Esophagus squamous epithelium (tissue), 5 donors: Measurements from ENCODE around the gene PGAP3. TPM values are rescaled to one million over a fixed set of nuclear protein-coding genes. Genes with fewer than 3 reads are reported as not detected.
A peak's percentile ranks its signal among the peaks of the same experiment; 100 is the strongest.

Experiments used
- DNase-seq: peaks from one replicate; lab custom pipeline; 2025; lab: John Stamatoyannopoulos, UW
- H3K27ac ChIP-seq, 4 donors: fragments of 200-600 bp; sonication (generic); one replicate each; pipeline ENCODE4 v1.5.1; 2016 to 2019; ENCODE audit warnings: mild to moderate bottlenecking in 1 of 4
- H3K27me3 ChIP-seq, 4 donors: fragments of 200-600 bp; sonication (generic); 1 replicate in 3 of 4; 2 replicates in 1 of 4; pipeline versions ENCODE4 v1.5.1 to v1.6.0; 2017 to 2021; ENCODE audit warnings: antibody characterized with exemption in 1 of 4
- H3K36me3 ChIP-seq, 3 donors: fragments of 200-600 bp; sonication (generic); one replicate each; pipeline ENCODE4 v1.5.1; 2016 to 2019
- H3K4me1 ChIP-seq, 3 donors: fragments of 200-600 bp; sonication (generic); one replicate each; pipeline ENCODE4 v1.5.1; 2017 to 2019
- H3K4me3 ChIP-seq, 4 donors: fragments of 200-600 bp; sonication (generic); 1 replicate in 3 of 4; 2 replicates in 1 of 4; pipeline ENCODE4 v1.5.1; 2016 to 2019; ENCODE audit warnings: mild to moderate bottlenecking in 2 of 4, moderate library complexity in 1 of 4
- H3K9me3 ChIP-seq, 3 donors: fragments of 200-600 bp; sonication (generic); one replicate each; pipeline ENCODE4 v1.5.1; 2016 to 2019
- POLR2A ChIP-seq, 4 donors: fragments of 450-650 bp; IDR thresholded peaks; one replicate each; pipeline ENCODE4 v1.6.1; 2017; ENCODE audit warnings: antibody characterized with exemption in 4 of 4, mild to moderate bottlenecking in 4 of 4, moderate library complexity in 3 of 4
- WGBS, 2 donors: methylation state at CpG; one replicate each; pipeline ENCODE4 v1.1.5; 2018; 5-methylcytosine and 5-hydroxymethylcytosine counted together
- intact Hi-C: fragments of 100-400 bp; cut with DNase I; formaldehyde crosslinking; loops from one replicate; pipeline ENCODE4 v1.15.0; 2022
- total RNA-seq, 4 donors: library from RNA; depleted of rRNA; stranded (reverse); fragments of >200 nt; gene quantifications; one replicate each; pipeline ENCODE4 v1.1.0, GENCODE V29; 2016
- TF ChIP-seq, protein P1 (sequence below), 6 experiments: fragments of 450-650 bp in 4 of 6; fragments of 200-600 bp in 2 of 6; sonication (generic) in 2 of 6; IDR thresholded peaks; one replicate each; pipeline ENCODE4 v1.5.1; 2016 to 2019; ENCODE audit warnings: antibody characterized with exemption in 6 of 6, mild to moderate bottlenecking in 4 of 6, moderate library complexity in 4 of 6
- donor health status: DM: yes; HTN: yes; CAD: no.

The PGAP3 gene
- total RNA-seq, 4 donors from 2014 or later: 10.7 to 34.2 (median 19.2) TPM

DNA sequence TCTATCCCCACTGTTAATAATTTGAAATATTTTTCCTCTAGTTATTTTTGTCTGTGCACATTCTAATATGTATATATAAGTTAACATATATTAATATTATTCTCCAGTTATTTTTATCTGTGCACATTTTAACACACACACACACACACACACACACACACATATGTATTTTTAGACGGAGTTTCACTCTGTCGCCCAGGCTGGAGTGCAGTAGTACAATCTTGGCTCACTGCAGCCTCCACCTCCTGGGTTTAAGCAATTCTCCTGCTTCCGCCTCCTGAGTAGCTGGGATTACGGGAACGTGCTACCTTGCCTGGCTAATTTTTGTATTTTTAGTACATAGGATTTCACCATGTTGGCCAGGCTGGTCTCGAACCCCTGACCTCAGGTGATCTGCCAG, 29.8 kb upstream of the PGAP3 start:
- intact Hi-C loops: no loop called here
- peaks cover 9 to 100% (median 14%) of the 10 kb centered on the region in 3 donors for H3K36me3 ChIP-seq
- 74 to 84% methylated on average over 6 of the region's 6 CpGs for WGBS, 2 donors

DNA sequence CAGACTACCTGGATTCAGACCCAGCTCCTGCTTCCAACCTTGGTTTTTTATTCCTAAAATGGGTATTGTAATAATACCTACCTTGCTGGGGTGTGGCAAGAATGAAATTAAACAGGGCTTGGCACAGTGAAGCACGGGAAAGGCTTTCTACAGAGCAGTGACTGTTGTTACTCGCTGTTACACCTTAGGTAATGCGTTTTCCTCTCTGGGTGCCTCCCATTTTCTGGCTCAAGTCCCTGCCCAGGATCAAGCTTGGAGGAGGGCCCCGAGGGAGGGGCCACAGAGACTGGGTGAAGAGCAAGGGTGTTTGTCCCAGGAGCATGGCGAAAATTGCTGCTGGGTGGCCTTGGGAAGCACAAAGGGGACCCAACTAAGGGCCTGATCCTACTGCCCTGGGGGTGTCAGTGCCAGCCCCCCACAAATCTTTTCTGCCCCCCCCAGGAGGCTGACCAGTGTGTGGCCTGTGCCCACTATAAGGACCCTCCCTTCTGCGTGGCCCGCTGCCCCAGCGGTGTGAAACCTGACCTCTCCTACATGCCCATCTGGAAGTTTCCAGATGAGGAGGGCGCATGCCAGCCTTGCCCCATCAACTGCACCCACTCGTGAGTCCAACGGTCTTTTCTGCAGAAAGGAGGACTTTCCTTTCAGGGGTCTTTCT, 29.2 kb upstream of the PGAP3 start:
- Histone ChIP-seq H3K4me1 (peaks cover 17 to 48% (median 18%) of the 10 kb centered on the region in 3 donors), H3K9me3 (no peaks in the 10 kb centered on the region), H3K27me3 (no peaks in the 10 kb centered on the region), H3K36me3 (peaks cover 9 to 100% (median 14%) of the 10 kb centered on the region in 3 donors), H3K4me3 (peak overlapping the region in 2 of 4 donors; percentile 1 to 4), H3K27ac (peak overlapping the region; percentile 91 to 95 (median 94))
- no peak for DNase-seq
- peak in 1 of 4 donors; percentile 14 for TF ChIP-seq POLR2A (IDR thresholded peaks at IDR 0.05)
- TF ChIP-seq, protein P1, sequence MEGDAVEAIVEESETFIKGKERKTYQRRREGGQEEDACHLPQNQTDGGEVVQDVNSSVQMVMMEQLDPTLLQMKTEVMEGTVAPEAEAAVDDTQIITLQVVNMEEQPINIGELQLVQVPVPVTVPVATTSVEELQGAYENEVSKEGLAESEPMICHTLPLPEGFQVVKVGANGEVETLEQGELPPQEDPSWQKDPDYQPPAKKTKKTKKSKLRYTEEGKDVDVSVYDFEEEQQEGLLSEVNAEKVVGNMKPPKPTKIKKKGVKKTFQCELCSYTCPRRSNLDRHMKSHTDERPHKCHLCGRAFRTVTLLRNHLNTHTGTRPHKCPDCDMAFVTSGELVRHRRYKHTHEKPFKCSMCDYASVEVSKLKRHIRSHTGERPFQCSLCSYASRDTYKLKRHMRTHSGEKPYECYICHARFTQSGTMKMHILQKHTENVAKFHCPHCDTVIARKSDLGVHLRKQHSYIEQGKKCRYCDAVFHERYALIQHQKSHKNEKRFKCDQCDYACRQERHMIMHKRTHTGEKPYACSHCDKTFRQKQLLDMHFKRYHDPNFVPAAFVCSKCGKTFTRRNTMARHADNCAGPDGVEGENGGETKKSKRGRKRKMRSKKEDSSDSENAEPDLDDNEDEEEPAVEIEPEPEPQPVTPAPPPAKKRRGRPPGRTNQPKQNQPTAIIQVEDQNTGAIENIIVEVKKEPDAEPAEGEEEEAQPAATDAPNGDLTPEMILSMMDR (IDR thresholded peaks at IDR 0.05): no peak
- intact Hi-C loops: no loop called here
- 80 to 83% methylated on average over 6 to 10 of the region's 11 CpGs for WGBS, 2 donors

More for the DNA sequence above, 29.8 kb upstream of the PGAP3 start:
- H3K27ac ChIP-seq: peak overlapping the region in 2 of 4 donors; percentile 93 to 94
- H3K9me3 ChIP-seq: no peaks in the 10 kb centered on the region
- TF ChIP-seq, protein P1 (IDR thresholded peaks at IDR 0.05): no peak
- TF ChIP-seq POLR2A (IDR thresholded peaks at IDR 0.05): no peak
- no peak overlapping the region for H3K4me3 ChIP-seq
- H3K4me1 ChIP-seq: peaks cover 17 to 48% (median 18%) of the 10 kb centered on the region in 3 donors
- no peak for DNase-seq
- H3K27me3 ChIP-seq: no peaks in the 10 kb centered on the region

DNA sequence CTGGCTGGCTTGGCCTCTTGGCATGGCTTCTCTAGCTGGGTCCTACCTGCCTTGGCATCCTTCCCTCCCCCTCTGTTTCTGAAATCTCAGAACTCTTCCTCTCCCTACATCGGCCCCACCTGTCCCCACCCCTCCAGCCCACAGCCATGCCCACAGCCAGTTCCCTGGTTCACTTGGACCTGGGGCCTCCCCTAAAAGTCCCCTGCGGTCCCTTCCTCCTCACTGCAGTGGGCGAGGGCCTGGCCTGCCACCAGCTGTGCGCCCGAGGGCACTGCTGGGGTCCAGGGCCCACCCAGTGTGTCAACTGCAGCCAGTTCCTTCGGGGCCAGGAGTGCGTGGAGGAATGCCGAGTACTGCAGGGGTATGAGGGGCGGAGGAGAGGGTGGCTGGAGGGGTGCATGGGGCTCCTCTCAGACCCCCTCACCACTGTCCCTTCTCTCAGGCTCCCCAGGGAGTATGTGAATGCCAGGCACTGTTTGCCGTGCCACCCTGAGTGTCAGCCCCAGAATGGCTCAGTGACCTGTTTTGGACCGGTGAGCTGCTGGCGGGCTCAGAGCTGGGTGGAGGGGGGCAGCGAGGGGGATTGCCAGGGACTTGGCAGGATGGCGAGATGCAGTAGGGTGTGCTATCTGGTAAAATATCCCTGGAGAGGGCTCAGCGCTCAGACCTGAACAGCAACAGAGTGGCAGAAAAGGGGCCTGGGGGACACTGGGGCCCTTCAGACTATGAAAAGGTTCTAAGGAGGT, 28.4 kb upstream of the PGAP3 start:
- DNase-seq: no peak
- Histone ChIP-seq H3K9me3 (no peaks in the 10 kb centered on the region), H3K27ac (peak overlapping the region; percentile 91 to 95 (median 94)), H3K27me3 (no peaks in the 10 kb centered on the region), H3K4me1 (peaks cover 17 to 48% (median 18%) of the 10 kb centered on the region in 3 donors), H3K36me3 (peaks cover 9 to 100% (median 14%) of the 10 kb centered on the region in 3 donors), H3K4me3 (peak overlapping the region in 3 of 4 donors; percentile 1 to 5 (median 4))
- no peak for TF ChIP-seq POLR2A (IDR thresholded peaks at IDR 0.05)
- TF ChIP-seq, protein P1 (IDR thresholded peaks at IDR 0.05): no peak
- 39 to 40% methylated on average over 1 to 3 of the region's 15 CpGs for WGBS, 2 donors
- intact Hi-C loops: no loop called here

DNA sequence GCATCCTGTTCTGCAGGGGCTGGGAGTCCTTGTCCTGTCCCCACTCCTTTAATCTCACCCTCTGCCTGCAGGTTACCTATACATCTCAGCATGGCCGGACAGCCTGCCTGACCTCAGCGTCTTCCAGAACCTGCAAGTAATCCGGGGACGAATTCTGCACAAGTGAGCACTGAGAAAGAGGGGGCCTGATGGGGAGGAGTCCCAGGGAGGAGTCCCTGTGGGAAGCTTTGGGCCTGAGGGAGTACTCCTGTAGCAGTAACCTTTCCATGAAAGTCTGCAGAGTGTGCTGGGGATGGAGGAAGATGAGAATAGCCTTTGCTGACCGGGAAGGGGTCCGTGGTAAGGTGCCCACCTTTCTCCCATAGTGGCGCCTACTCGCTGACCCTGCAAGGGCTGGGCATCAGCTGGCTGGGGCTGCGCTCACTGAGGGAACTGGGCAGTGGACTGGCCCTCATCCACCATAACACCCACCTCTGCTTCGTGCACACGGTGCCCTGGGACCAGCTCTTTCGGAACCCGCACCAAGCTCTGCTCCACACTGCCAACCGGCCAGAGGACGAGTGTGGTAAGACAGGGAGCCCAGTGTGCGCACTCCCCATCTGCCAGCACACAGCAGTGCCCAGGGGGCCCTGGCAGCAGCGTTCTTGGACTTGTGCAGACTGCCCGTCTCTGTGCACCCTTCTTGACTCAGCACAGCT, 27.7 kb upstream of the PGAP3 start:
- Histone ChIP-seq H3K36me3 (peaks cover 9 to 100% (median 14%) of the 10 kb centered on the region in 3 donors), H3K27me3 (no peaks in the 10 kb centered on the region), H3K4me3 (no peak overlapping the region), H3K27ac (peak overlapping the region; percentile 91 to 95 (median 94)), H3K4me1 (peaks cover 17 to 48% (median 18%) of the 10 kb centered on the region in 3 donors), H3K9me3 (no peaks in the 10 kb centered on the region)
- no peak for DNase-seq
- WGBS, 2 donors: 57 to 83% methylated on average over 6 to 10 of the region's 18 CpGs
- intact Hi-C loops: no loop called here
- TF ChIP-seq, protein P1 (IDR thresholded peaks at IDR 0.05): peak in 2 of 6 experiments; percentile 11 to 44
- TF ChIP-seq POLR2A (IDR thresholded peaks at IDR 0.05): no peak
